HUES48 (cell line): Measurements from ENCODE around the gene HRC.
A peak's percentile ranks its signal among the peaks of the same experiment; 100 is the strongest.

Experiments used
- H3K27ac ChIP-seq: one replicate; pipeline ENCODE4 v1.7.0; 2013; ENCODE audit warnings: low read depth, low read length, inconsistent platforms
- H3K27me3 ChIP-seq: 2 replicates; pipeline ENCODE4 v1.6.1; 2013; ENCODE audit warnings: mild to moderate bottlenecking, low read length; ENCODE audit not compliant: control insufficient read depth, insufficient read depth
- H3K36me3 ChIP-seq: 2 replicates; pipeline ENCODE4 v1.6.1; 2013; ENCODE audit warnings: low read length; ENCODE audit not compliant: control insufficient read depth, insufficient read depth
- H3K4me1 ChIP-seq: 2 replicates; pipeline ENCODE4 v1.6.1; 2013; ENCODE audit warnings: mild to moderate bottlenecking, low read length; ENCODE audit not compliant: control insufficient read depth, insufficient read depth
- H3K4me3 ChIP-seq: 2 replicates; pipeline ENCODE4 v1.5.1; 2013; ENCODE audit warnings: mild to moderate bottlenecking, low read depth, low read length
- H3K9ac ChIP-seq: 2 replicates; pipeline ENCODE4 v1.6.1; 2013; ENCODE audit warnings: mild to moderate bottlenecking, low read depth, low read length, moderate library complexity
- H3K9me3 ChIP-seq: 2 replicates; pipeline ENCODE4 v1.6.1; 2013; ENCODE audit warnings: low read length; ENCODE audit not compliant: control insufficient read depth, insufficient read depth

The HRC gene

DNA sequence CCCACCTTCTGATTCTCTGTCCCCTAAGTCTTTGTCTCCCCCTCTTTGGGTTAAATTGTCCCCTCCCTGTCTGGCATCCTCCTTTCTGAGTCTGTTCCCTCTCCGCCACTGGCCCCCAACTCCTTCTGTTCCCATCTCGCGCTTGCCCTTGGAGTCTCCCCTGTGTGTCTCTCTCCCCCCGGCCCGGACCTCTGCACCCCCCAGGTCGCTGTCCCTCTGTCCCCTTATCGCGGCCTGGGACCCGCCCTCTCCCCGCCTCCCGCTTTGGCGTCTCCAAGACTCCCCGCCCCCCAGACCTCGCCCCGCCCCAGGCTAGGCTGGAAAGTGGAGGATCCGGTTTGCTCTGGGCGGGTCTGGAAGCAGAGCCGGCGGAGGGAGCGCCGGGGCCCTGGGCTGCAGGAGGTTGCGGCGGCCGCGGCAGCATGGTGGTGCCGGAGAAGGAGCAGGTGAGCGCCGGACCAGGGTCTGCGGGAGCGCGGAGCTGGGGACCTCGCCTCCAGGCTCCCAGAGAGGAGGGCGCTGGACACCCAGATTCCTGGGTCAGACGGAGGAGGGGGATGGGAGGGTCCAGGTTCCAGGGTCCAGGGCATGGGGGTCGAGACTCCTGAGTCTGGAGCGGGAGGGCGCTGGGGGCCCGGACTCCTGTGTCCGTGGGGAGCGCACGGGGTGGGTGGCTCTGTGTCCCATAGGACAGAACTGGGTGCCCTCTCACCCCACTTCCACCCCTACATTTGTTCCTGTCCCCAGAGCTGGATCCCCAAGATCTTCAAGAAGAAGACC, 2.4 kb upstream of the HRC start, which contains the start of gene TRPM4:
TSS of gene TRPM4 (plus strand) at position 348 of the 780 bp plus-strand sequence. CDS start at position 423, 75 bp downstream.
- Histone ChIP-seq H3K9me3 (no peaks in the 10 kb centered on the region), H3K9ac (peak within 1 kb of the TSS; percentile 73), H3K36me3 (no peaks in the 10 kb centered on the region), H3K4me3 (peak within 1 kb of the TSS; percentile 82), H3K4me1 (peaks cover 9% of the 10 kb centered on the region; the same call in 1 of the 2 replicates), H3K27me3 (peaks cover 26% of the 10 kb centered on the region), H3K27ac (peak within 1 kb of the TSS; percentile 64)

GRCh38 chr19:49155820-49156346, 687 bp upstream of the HRC start:
- no peaks in the 10 kb centered on the region for H3K9me3 ChIP-seq

DNA sequence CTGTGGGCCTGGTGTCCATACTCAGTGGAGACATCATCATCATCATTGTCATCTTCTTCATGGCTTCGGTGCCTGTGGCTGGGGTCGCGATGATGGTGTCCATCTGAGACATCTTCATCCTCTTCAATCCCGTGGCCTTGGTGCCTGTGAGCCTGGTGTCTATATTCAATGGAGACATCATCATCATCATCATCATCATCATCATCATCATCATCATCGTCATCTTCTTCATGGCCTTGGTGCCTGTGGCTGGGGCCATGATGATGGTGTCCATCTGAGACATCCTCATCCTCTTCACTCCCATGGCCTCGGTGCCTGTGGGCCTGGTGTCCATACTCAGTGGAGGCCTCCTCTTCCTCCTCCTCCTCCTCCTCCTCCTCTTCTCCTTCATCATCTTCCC, 917 bp downstream of the HRC start:
- peaks cover 26% of the 10 kb centered on the region for H3K27me3 ChIP-seq
- H3K27ac ChIP-seq = no peak overlapping the region
- no peak overlapping the region for H3K9ac ChIP-seq
- no peaks in the 10 kb centered on the region for H3K36me3 ChIP-seq
- no peak overlapping the region for H3K4me3 ChIP-seq
- H3K9me3 ChIP-seq = no peaks in the 10 kb centered on the region
- H3K4me1 ChIP-seq = peaks cover 14% of the 10 kb centered on the region; the same call in 1 of the 2 replicates

More at GRCh38 chr19:49155820-49156346, 687 bp upstream of the HRC start:
- Histone ChIP-seq H3K4me1 (peaks cover 14% of the 10 kb centered on the region; the same call in 1 of the 2 replicates), H3K27ac (no peak overlapping the region), H3K4me3 (no peak overlapping the region), H3K36me3 (no peaks in the 10 kb centered on the region), H3K27me3 (peaks cover 26% of the 10 kb centered on the region), H3K9ac (no peak overlapping the region)

- Histone ChIP-seq H3K4me1 (peaks cover 17% of the 10 kb centered on the region), H3K4me3 (no peak overlapping the region), H3K9ac (no peak overlapping the region), H3K36me3 (no peaks in the 10 kb centered on the region), H3K27me3 (peaks cover 21% of the 10 kb centered on the region), H3K9me3 (no peaks in the 10 kb centered on the region), H3K27ac (no peak overlapping the region)
These were observed 1.9 kb downstream of the HRC start for GRCh38 chr19:49153167-49153809.

DNA sequence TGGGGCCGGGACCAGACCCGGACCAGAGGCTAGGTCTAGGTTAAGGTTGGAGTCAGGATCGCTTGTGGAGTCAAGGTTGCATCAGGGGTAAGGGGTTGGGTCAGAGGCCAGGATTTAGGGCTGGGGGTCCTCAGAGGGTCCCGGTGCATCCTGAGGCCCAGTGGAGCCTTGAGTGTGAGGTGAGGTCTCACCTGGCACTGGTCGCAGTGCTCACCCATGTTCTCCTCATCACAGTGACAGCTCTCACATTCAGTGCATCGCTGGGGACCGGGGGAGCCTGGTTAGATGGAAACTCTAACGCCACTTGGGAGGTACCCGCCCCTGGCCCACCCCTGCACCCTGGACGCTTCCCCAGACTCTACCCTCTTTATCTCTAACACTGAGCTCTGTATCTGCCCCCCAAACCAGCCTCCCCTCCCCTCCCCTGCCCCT, 3.1 kb downstream of the HRC start:
- H3K4me1 ChIP-seq = peaks cover 20% of the 10 kb centered on the region
- no peaks in the 10 kb centered on the region; the same call in 1 of the 2 replicates for H3K36me3 ChIP-seq
- no peak overlapping the region for H3K9ac ChIP-seq
- H3K9me3 ChIP-seq = no peaks in the 10 kb centered on the region
- peaks cover 21% of the 10 kb centered on the region for H3K27me3 ChIP-seq
- no peak overlapping the region for H3K27ac ChIP-seq
- peak overlapping the region; percentile 42; the same call in 1 of the 2 replicates for H3K4me3 ChIP-seq

DNA sequence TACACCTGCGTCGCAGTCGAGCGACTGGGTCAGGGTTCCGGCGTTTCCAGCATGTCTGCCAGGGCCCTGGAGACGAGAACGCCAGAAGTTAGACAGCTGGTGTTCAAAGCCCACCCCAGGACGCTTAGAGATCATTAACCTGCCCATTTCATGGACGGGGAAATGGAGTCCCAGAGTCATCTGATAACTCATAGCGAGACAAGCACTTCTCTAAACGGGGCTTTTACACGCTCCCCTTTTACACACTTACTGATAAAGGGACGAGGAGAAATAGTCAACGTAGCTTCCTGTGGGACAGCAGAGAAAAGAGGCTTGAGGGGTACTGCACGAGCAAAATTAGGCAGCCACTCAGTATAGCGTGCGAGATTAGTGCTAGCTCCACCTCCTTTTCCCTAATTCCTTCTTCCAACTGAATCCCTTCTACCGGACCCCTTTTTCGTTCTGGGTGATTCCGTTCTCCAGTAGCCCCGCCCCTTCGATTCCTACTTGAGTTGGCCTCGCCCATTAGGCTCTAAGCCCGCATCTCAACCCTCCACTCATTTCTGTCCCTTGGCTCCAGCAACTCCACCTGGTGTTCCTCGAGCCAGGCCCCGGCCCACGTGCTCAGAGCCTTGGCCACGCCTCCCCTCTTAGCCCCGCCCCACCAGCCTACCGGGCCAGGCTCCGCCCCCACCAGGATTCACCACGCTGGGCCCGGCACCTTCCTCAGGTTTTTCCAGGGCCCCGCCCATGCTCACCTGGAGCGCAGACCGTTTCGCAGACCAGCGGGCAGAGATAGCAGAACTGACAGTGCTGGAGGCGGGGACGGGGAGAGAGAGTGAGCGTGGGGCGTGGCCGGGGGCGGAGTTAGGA, 3.7 kb downstream of the HRC start:
- H3K9me3 ChIP-seq = no peaks in the 10 kb centered on the region
- peak overlapping the region; percentile 95 for H3K4me3 ChIP-seq
- H3K4me1 ChIP-seq = peaks cover 23% of the 10 kb centered on the region
- no peak overlapping the region for H3K27ac ChIP-seq
- no peak overlapping the region for H3K9ac ChIP-seq
- H3K27me3 ChIP-seq = peaks cover 21% of the 10 kb centered on the region
- H3K36me3 ChIP-seq = no peaks in the 10 kb centered on the region; the same call in 1 of the 2 replicates

DNA sequence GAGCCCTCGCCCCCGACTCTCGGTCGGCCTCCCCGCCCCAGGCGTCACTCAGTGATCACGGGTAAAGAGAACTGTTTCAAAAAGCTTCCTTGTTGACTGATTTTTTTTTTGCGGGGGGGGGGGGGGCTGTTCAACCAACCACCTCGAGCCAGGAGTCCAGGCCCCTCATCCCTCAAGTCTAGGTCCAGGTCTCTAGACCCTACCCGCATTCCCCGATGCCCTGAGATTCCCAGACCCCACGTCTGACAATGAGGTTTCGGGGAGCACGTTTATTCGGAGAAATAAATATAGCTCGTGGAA, 4.3 kb downstream of the HRC start:
- no peak overlapping the region for H3K27ac ChIP-seq
- peaks cover 19% of the 10 kb centered on the region for H3K4me1 ChIP-seq
- H3K4me3 ChIP-seq = peak overlapping the region; percentile 95
- H3K36me3 ChIP-seq = no peaks in the 10 kb centered on the region; the same call in 1 of the 2 replicates
- peaks cover 17% of the 10 kb centered on the region for H3K27me3 ChIP-seq
- no peak overlapping the region for H3K9ac ChIP-seq
- H3K9me3 ChIP-seq = no peaks in the 10 kb centered on the region

DNA sequence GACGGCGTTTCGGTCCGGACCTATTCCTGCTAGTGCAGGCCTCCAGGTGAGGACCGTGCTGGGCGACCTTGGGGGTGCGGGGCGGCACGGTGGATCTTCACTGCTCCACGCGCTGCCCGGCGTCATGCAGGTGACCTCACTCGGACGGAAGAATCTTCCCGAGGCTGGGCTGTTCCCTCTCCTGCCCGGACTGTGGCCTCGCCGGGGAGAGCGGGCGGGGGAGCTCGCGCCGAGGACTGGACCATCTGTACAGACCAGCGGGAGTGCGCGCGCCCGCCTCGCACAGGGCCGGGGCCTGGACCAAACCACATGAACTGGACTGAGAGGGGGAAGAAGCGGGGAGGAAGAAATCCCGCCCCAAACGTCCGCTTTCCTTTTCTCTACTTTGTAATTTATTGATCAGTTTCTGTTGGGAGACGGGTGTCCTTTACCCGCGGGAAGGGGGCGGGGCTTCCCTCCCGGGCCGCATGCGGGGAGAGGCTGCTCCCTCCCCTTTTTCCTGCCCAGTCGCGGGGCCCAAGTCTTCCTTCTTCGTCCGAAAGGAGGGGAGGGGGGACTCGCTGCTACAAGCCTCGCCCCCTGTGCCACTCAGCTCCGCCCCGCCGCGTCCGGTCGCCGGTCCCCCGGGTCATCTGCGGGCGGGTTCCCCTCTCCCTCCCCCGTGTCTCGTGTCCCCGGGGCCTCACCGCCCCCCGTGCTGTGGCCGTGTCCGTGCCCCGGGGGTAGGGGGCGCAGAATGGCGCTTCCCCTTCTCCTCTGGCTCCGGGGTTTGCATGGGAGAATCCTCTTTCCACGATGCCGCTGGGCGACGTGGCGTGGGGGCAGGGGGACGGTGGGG, 4.9 kb downstream of the HRC start:
- no peaks in the 10 kb centered on the region; the same call in 1 of the 2 replicates for H3K36me3 ChIP-seq
- H3K4me3 ChIP-seq = peak overlapping the region; percentile 95
- H3K4me1 ChIP-seq = peaks cover 14% of the 10 kb centered on the region
- H3K27ac ChIP-seq = peak overlapping the region; percentile 87
- peak overlapping the region; percentile 79 for H3K9ac ChIP-seq
- H3K9me3 ChIP-seq = no peaks in the 10 kb centered on the region
- H3K27me3 ChIP-seq = peaks cover 14% of the 10 kb centered on the region

DNA sequence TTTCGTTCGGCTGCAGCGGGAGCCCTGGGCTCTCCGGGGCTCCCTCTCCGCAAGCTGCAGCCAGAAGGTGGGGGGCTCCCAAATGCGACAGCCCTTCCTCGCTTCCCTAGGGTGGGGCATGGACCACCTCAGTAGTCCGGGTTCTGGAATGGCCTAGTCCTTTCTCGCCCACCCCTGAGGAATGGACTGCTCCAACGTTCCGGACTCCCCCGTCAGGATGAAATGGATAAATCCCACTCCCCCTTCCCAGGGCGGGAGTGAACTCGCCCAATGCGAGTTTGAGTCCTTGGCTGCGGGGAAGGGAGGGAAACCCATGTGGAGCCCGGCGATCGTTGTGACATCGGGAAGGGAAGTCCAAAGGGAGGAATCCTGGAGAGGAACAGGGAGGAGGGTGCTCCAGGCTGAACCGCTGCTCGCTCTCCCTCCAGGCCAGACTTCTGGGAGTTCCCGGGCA, 5.5 kb downstream of the HRC start:
- Histone ChIP-seq H3K4me1 (peaks cover 14% of the 10 kb centered on the region), H3K36me3 (no peaks in the 10 kb centered on the region; the same call in 1 of the 2 replicates), H3K4me3 (peak overlapping the region; percentile 95), H3K27ac (peak overlapping the region; percentile 87), H3K9ac (peak overlapping the region; percentile 79), H3K27me3 (peaks cover 14% of the 10 kb centered on the region), H3K9me3 (no peaks in the 10 kb centered on the region)
